Panc1 (cell line): ENCODE measurements around the gene TMED5.

ENCODE experiments used
- CTCF ChIP-seq: fragments of 450-650 bp; IDR thresholded peaks from 2 replicates; pipeline ENCODE4 v1.5.1; 2017; ENCODE audit warnings: mild to moderate bottlenecking
- POLR2AphosphoS5 ChIP-seq: IDR thresholded peaks from 2 replicates; pipeline ENCODE4 v1.6.1; 2012; ENCODE audit warnings: mild to moderate bottlenecking, low read depth, low read length, moderate library complexity
- REST ChIP-seq, 2 experiments: IDR thresholded peaks; 2 replicates each; pipeline ENCODE4 v1.6.1; 2011 to 2012; ENCODE audit warnings: low read depth in 2 of 2, control low read depth in 1 of 2, low read length in 1 of 2, mild to moderate bottlenecking in 1 of 2, moderate library complexity in 1 of 2; ENCODE audit not compliant: insufficient read depth in 1 of 2

- TF ChIP-seq CTCF (no peak), POLR2AphosphoS5 (no peak), REST (IDR thresholded peaks at IDR 0.05; ENCODE audit: insufficient read depth in 1 of 2, low read depth in 2 of 2, low read length in 1 of 2) (no peak)
Observed at GRCh38 chr1:93109578-93109977, 70.6 kb downstream of the TMED5 start.
